ENCODE results near the gene USP48.

The USP48 gene

GRCh38 chr1:21650400-21650799 is 132.5 kb downstream of the USP48 start:
- no peak for DNase-seq

GRCh38 chr1:21649315-21649714 is 133.6 kb downstream of the USP48 start:
- no peak for DNase-seq

GRCh38 chr1:21648791-21649190 is 134.2 kb downstream of the USP48 start:
- no peak for DNase-seq

- DNase-seq = no peak
Observed at GRCh38 chr1:21648352-21648730, 134.6 kb downstream of the USP48 start.

GRCh38 chr1:21647431-21648351 is 135.3 kb downstream of the USP48 start:
- no peak for DNase-seq

- DNase-seq = no peak
Observed at GRCh38 chr1:21645550-21645949, 137.4 kb downstream of the USP48 start.

- DNase-seq = no peak
Observed at GRCh38 chr1:21644906-21645305, 138.0 kb downstream of the USP48 start.

- no peak for DNase-seq
Observed at GRCh38 chr1:21644348-21644747, 138.6 kb downstream of the USP48 start.

- no peak for DNase-seq
Observed at GRCh38 chr1:21643624-21644023, 139.3 kb downstream of the USP48 start.

GRCh38 chr1:21641967-21642739 is 140.8 kb downstream of the USP48 start:
- DNase-seq = no peak

- no peak for DNase-seq
Observed at GRCh38 chr1:21641537-21641936, 141.4 kb downstream of the USP48 start.

GRCh38 chr1:21641076-21641475 is 141.9 kb downstream of the USP48 start:
- no peak for DNase-seq

GRCh38 chr1:21640653-21641052 is 142.3 kb downstream of the USP48 start:
- DNase-seq = no peak

- no peak for DNase-seq
Observed at GRCh38 chr1:21639594-21640041, 143.3 kb downstream of the USP48 start.

- no peak for DNase-seq
Observed at GRCh38 chr1:21638531-21639341, 144.2 kb downstream of the USP48 start.

- DNase-seq = no peak
Observed at GRCh38 chr1:21637514-21637913, 145.4 kb downstream of the USP48 start.

- no peak for DNase-seq
Observed at GRCh38 chr1:21636029-21636428, 146.9 kb downstream of the USP48 start.

GRCh38 chr1:21634806-21635535 is 148.0 kb downstream of the USP48 start:
- DNase-seq = no peak

- DNase-seq = no peak
Observed at GRCh38 chr1:21633992-21634805, 148.8 kb downstream of the USP48 start.

- DNase-seq = no peak
Observed at GRCh38 chr1:21633141-21633755, 149.7 kb downstream of the USP48 start.
